OCI-LY1 (cell line): Measurements from ENCODE around the gene SMARCC2.

Experiments used
- H2AFZ ChIP-seq: fragments of 200-600 bp; sonication (generic), shearing (Covaris generic); 2 replicates; pipeline ENCODE4 v1.6.0; 2014; ENCODE audit warnings: antibody characterized with exemption, mild to moderate bottlenecking, low read length
- H3F3A ChIP-seq: fragments of 200-600 bp; sonication (generic), shearing (Covaris generic); 2 replicates; pipeline ENCODE4 v1.6.0; 2014; ENCODE audit warnings: mild to moderate bottlenecking, antibody characterized with exemption, low read length, moderate library complexity; ENCODE audit not compliant: insufficient read depth
- H3K27ac ChIP-seq: fragments of 200-600 bp; sonication (generic); 2 replicates; pipeline ENCODE4 v1.5.1; 2014; ENCODE audit warnings: low read length, mixed run types, mild to moderate bottlenecking, low read depth; ENCODE audit not compliant: poor library complexity, severe bottlenecking
- H3K27me3 ChIP-seq: fragments of 200-600 bp; sonication (generic); 2 replicates; pipeline ENCODE4 v1.6.0; 2014; ENCODE audit warnings: antibody characterized with exemption, mild to moderate bottlenecking, low read length, moderate library complexity; ENCODE audit not compliant: insufficient read depth
- H3K36me3 ChIP-seq: fragments of 200-600 bp; sonication (generic); 2 replicates; pipeline ENCODE4 v1.6.1; 2014; ENCODE audit warnings: mild to moderate bottlenecking, antibody characterized with exemption, low read length, moderate library complexity, mixed read lengths; ENCODE audit not compliant: insufficient read depth
- H3K4me1 ChIP-seq: fragments of 200-600 bp; sonication (generic); 2 replicates; pipeline ENCODE4 v1.5.1; 2014; ENCODE audit warnings: mild to moderate bottlenecking, low read length, moderate library complexity; ENCODE audit not compliant: insufficient read depth, severe bottlenecking
- H3K4me2 ChIP-seq: fragments of 200-600 bp; sonication (generic), shearing (Covaris generic); 2 replicates; pipeline ENCODE4 v1.6.1; 2014; ENCODE audit warnings: low read length
- H3K4me3 ChIP-seq: fragments of 200-600 bp; sonication (generic); 2 replicates; pipeline ENCODE4 v1.5.1; 2014; ENCODE audit warnings: low read length, low read depth, mild to moderate bottlenecking, mixed read lengths; ENCODE audit not compliant: poor library complexity, severe bottlenecking
- H3K79me2 ChIP-seq: fragments of 200-600 bp; shearing (Covaris generic); 2 replicates; pipeline ENCODE4 v1.6.1; 2016; ENCODE audit warnings: mixed run types, low read length, mixed read lengths; ENCODE audit not compliant: insufficient read depth
- H3K9ac ChIP-seq: fragments of 200-600 bp; sonication (generic), shearing (Covaris generic); 2 replicates; pipeline ENCODE4 v1.6.1; 2014; ENCODE audit warnings: mild to moderate bottlenecking, low read length, mixed read lengths
- H3K9me2 ChIP-seq: fragments of 200-600 bp; sonication (generic), shearing (Covaris generic); 2 replicates; pipeline ENCODE4 v1.6.1; 2014; ENCODE audit warnings: low read depth, mild to moderate bottlenecking, low read length, mixed read lengths
- H3K9me3 ChIP-seq: fragments of 200-600 bp; shearing (Covaris generic); 2 replicates; pipeline ENCODE4 v1.6.1; 2014; ENCODE audit warnings: low read length, mixed read lengths
- H4K20me1 ChIP-seq: fragments of 200-600 bp; sonication (generic), shearing (Covaris generic); 2 replicates; pipeline ENCODE4 v1.6.0; 2016; ENCODE audit warnings: mild to moderate bottlenecking, low read length; ENCODE audit not compliant: insufficient read depth
- EZH2 ChIP-seq: fragments of 200-600 bp; sonication (generic), shearing (Covaris generic); IDR thresholded peaks from 2 replicates; pipeline ENCODE4 v1.8.0; 2017; ENCODE audit warnings: borderline replicate concordance, mixed run types, mild to moderate bottlenecking, antibody characterized with exemption, low read length, moderate library complexity, mixed read lengths
- TF ChIP-seq, protein P1 (sequence below): fragments of 200-600 bp; sonication (generic), shearing (Covaris generic); IDR thresholded peaks from 2 replicates; pipeline ENCODE4 v1.5.1; 2017; ENCODE audit warnings: mild to moderate bottlenecking, antibody characterized with exemption, low read length, moderate library complexity, mixed read lengths

The SMARCC2 gene

GRCh38 chr12:56192582-56192981, 3.3 kb upstream of the SMARCC2 start:
- peaks cover 9% of the 10 kb centered on the region; the same call in 1 of the 2 replicates for H3F3A ChIP-seq
- H3K4me1 ChIP-seq, result peaks cover 28% of the 10 kb centered on the region
- H3K27me3 ChIP-seq, result no peaks in the 10 kb centered on the region
- H3K27ac ChIP-seq, result no peak overlapping the region
- no peak overlapping the region for H2AFZ ChIP-seq
- no peaks in the 10 kb centered on the region for H3K9me2 ChIP-seq
- no peak overlapping the region for H3K4me2 ChIP-seq
- H4K20me1 ChIP-seq, result no peaks in the 10 kb centered on the region
- H3K79me2 ChIP-seq, result peaks cover 13% of the 10 kb centered on the region
- H3K9ac ChIP-seq, result no peak overlapping the region
- H3K4me3 ChIP-seq, result no peak overlapping the region
- no peaks in the 10 kb centered on the region for H3K9me3 ChIP-seq
- no peaks in the 10 kb centered on the region; the same call in 1 of the 2 replicates for H3K36me3 ChIP-seq
- no peak for TF ChIP-seq EZH2
- TF ChIP-seq, protein P1, sequence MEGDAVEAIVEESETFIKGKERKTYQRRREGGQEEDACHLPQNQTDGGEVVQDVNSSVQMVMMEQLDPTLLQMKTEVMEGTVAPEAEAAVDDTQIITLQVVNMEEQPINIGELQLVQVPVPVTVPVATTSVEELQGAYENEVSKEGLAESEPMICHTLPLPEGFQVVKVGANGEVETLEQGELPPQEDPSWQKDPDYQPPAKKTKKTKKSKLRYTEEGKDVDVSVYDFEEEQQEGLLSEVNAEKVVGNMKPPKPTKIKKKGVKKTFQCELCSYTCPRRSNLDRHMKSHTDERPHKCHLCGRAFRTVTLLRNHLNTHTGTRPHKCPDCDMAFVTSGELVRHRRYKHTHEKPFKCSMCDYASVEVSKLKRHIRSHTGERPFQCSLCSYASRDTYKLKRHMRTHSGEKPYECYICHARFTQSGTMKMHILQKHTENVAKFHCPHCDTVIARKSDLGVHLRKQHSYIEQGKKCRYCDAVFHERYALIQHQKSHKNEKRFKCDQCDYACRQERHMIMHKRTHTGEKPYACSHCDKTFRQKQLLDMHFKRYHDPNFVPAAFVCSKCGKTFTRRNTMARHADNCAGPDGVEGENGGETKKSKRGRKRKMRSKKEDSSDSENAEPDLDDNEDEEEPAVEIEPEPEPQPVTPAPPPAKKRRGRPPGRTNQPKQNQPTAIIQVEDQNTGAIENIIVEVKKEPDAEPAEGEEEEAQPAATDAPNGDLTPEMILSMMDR, result no peak

DNA sequence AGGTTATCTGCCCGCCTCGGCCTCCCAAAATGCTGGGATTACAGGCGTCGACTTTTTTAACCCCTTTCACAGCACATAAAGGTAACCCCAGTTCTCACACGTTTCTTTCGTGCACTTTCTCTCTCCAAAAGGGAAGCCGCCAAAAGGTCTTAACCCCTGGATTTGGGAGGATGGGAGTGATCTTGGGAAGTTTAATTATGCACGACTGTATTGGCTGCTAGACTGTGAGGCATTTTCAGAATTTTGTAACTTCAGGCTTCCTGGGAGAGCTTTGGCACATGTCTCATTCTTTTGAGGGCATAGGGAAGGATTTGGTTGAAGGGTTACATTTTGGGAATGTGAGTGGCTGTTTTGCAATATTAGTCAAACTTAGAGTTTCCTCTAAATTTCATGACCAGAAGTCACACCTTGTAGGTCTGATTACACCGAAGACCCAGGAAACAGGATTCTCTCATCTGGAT, 1.4 kb upstream of the SMARCC2 start:
- H3K79me2 ChIP-seq, result peaks cover 24% of the 10 kb centered on the region
- no peak overlapping the region; the same call in 1 of the 2 replicates for H3K9ac ChIP-seq
- no peak overlapping the region for H2AFZ ChIP-seq
- H3K27ac ChIP-seq, result peak overlapping the region; percentile 78
- no peaks in the 10 kb centered on the region for H3K27me3 ChIP-seq
- H3K9me2 ChIP-seq, result no peaks in the 10 kb centered on the region
- H4K20me1 ChIP-seq, result no peaks in the 10 kb centered on the region
- H3K4me2 ChIP-seq, result peak overlapping the region; percentile 100
- H3K9me3 ChIP-seq, result no peaks in the 10 kb centered on the region
- H3F3A ChIP-seq, result peaks cover 9% of the 10 kb centered on the region; the same call in 1 of the 2 replicates
- peaks cover 18% of the 10 kb centered on the region for H3K36me3 ChIP-seq
- TF ChIP-seq EZH2, result no peak
- TF ChIP-seq, protein P1, result no peak
- peak overlapping the region; percentile 98 for H3K4me3 ChIP-seq
- H3K4me1 ChIP-seq, result peaks cover 37% of the 10 kb centered on the region

DNA sequence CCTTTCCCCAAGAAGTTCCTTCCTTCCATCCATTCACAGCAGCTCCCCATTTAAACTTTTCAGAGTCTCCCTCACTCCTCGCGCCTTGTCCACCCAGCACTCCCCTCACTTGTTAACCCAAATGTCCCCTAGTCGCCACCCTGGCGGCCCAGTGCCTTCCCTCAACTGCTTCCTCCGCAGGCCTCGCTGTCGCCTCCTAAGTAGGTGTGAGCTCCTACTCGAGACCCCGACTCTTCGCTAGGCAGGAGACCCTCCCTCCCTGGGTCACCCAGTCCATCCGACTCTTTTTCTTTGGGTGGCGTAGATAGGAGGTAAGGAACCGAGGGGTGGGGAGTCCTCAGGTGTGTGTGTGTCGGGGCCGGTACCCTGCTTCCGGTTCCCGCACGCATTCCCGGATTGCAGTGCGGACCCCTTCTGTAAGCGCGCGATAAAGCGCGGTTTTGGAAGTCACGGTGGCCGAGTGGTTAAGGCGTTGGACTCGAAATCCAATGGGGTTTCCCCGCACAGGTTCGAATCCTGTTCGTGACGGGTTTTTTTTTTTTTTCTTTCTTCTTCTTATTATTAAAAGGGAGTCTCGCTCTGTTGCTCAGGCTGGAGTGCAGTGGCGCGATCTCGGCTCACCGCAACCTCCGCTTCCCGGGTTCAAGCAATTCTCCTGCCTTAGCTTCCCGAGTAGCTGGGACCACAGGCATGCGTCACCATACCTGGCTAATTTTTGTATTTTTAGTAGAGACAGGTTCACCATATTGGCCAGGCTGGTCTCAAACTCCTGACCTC, 823 bp upstream of the SMARCC2 start:
- H2AFZ ChIP-seq, result peak overlapping the region; percentile 39; the same call in 1 of the 2 replicates
- peaks cover 24% of the 10 kb centered on the region for H3K36me3 ChIP-seq
- no peaks in the 10 kb centered on the region for H3K9me2 ChIP-seq
- H3K4me2 ChIP-seq, result peak overlapping the region; percentile 100
- no peak for TF ChIP-seq EZH2
- TF ChIP-seq, protein P1, result no peak
- peaks cover 24% of the 10 kb centered on the region for H3K79me2 ChIP-seq
- H3K9ac ChIP-seq, result peak overlapping the region; percentile 98
- H3K9me3 ChIP-seq, result no peaks in the 10 kb centered on the region
- H4K20me1 ChIP-seq, result no peaks in the 10 kb centered on the region
- peak overlapping the region; percentile 78 for H3K27ac ChIP-seq
- H3K4me3 ChIP-seq, result peak overlapping the region; percentile 98
- peaks cover 37% of the 10 kb centered on the region for H3K4me1 ChIP-seq
- peaks cover 9% of the 10 kb centered on the region; the same call in 1 of the 2 replicates for H3F3A ChIP-seq
- H3K27me3 ChIP-seq, result no peaks in the 10 kb centered on the region
